C4-2B (cell line): Measurements from ENCODE around the gene SLC43A2.

Experiments used
- ZFX ChIP-seq: fragments of 450-650 bp; IDR thresholded peaks from 2 replicates; pipeline ENCODE4 v1.6.1; 2017
- TF ChIP-seq, protein P1 (sequence below): fragments of 450-650 bp; conservative IDR thresholded peaks from 2 replicates; pipeline ENCODE4 v1.5.1; 2017; ENCODE audit warnings: mild to moderate bottlenecking

DNA sequence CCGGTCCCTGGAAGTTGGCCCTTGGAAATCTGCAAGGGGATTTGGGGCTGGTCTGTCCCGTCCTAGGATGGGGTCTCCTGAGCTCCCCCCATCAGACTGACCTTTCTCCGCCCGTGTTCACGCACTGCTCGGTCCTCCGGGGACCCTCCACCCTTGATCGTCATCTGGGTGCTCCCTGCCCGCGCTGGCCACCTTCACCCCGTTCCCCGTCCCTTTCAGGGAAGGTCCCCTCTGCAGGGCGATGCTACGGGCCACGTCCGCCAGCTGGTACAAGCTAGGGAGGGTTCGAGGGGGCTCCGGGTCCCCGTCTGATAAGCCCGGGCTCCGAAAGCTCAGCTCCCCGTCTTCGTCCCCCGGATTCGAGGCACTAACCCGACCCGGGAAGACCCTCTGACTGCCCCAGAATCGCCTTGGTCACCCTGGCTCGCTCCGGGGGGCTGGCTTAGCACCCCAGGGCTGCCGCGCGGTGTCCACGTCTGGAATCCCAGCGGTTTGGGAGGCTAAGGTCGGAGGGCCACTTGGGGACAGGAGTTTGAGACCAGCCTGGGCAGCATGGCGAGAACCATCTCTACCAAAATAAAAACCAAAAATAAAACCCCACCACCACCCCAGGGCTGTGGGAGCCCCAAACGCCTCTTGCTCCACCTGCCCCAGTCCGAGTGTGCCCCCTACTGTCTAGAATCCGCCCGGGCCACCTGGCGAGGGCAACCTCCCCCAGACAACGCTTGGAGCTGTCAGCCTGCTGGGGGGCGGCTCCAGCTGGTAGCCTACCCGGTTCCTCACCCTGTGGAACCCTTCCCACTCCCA is 1.1 kb upstream of the SLC43A2 start:
- TF ChIP-seq, protein P1, sequence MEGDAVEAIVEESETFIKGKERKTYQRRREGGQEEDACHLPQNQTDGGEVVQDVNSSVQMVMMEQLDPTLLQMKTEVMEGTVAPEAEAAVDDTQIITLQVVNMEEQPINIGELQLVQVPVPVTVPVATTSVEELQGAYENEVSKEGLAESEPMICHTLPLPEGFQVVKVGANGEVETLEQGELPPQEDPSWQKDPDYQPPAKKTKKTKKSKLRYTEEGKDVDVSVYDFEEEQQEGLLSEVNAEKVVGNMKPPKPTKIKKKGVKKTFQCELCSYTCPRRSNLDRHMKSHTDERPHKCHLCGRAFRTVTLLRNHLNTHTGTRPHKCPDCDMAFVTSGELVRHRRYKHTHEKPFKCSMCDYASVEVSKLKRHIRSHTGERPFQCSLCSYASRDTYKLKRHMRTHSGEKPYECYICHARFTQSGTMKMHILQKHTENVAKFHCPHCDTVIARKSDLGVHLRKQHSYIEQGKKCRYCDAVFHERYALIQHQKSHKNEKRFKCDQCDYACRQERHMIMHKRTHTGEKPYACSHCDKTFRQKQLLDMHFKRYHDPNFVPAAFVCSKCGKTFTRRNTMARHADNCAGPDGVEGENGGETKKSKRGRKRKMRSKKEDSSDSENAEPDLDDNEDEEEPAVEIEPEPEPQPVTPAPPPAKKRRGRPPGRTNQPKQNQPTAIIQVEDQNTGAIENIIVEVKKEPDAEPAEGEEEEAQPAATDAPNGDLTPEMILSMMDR = peak; percentile 67
- TF ChIP-seq ZFX = no peak
